K562 (cell line): Measurements from ENCODE around the gene GPR153. TPM values are rescaled to one million over a fixed set of nuclear protein-coding genes. Genes with fewer than 3 reads are reported as not detected.

Experiments used
- ATAC-seq: fragments of 200-7000 bp; cut with Tn5 transposase; 3 replicates; pipeline ENCODE4 v1.9.1; 2020; ENCODE audit warnings: moderate library complexity
- BruUV-seq: library from RNA; stranded (reverse); fragments of 400-500 nt; replicated peaks from 2 replicates; lab custom pipeline; 2021; lab: Mats Ljungman, UMichigan
- CTCF ChIA-PET: fragments of 300-600 bp; formaldehyde crosslinking; extraction: SDS; loops from one replicate; lab custom pipeline; 2021; ENCODE audit warnings: low intra/inter-chr PET ratio; lab: Yijun Ruan, JAX
- POLR2A ChIA-PET: fragments of 300-600, 350-650 bp; sonication (Branson Sonifier 250); formaldehyde crosslinking; extraction: SDS; loops from one replicate; lab custom pipeline; 2021; ENCODE audit warnings: antibody characterized with exemption, inconsistent platforms; lab: Yijun Ruan, JAX
- DNase-seq, 4 experiments: peaks; one replicate each; pipeline versions ENCODE4 v3.0.0 to v3.0.0-alpha.2; 2011 to 2018; ENCODE audit warnings: low spot score in 3 of 4, mixed read lengths in 3 of 4; ENCODE audit errors: extremely low read depth in 1 of 4
- FAIRE-seq: peaks from 2 replicates; lab custom pipeline; 2011; peaks lifted over from hg19 to GRCh38; lab: Jason Lieb, UNC
- H2AFZ ChIP-seq: 2 replicates; pipeline ENCODE4 v1.6.0; 2011; ENCODE audit warnings: low read depth, low read length, control low read depth, inconsistent platforms
- H3K27ac ChIP-seq: fragments of 200-600 bp; 3 replicates; pipeline ENCODE4 v1.8.0; 2011; ENCODE audit warnings: low read depth, mild to moderate bottlenecking, control low read depth, inconsistent platforms, low read length, moderate library complexity, mixed read lengths; ENCODE audit errors: extremely low read depth
- H3K27me3 ChIP-seq, 2 experiments: fragments of 300-600 bp in 1 of 2; 2 replicates in 1 of 2; 3 replicates in 1 of 2; pipeline versions ENCODE4 v1.6.0 to v1.8.0; 2011; ENCODE audit warnings: inconsistent platforms in 2 of 2, low read length in 2 of 2, mild to moderate bottlenecking in 1 of 2, mixed read lengths in 1 of 2, moderate library complexity in 1 of 2; ENCODE audit not compliant: control insufficient read depth in 2 of 2, insufficient read depth in 2 of 2
- H3K36me3 ChIP-seq: fragments of 300-600 bp; 3 replicates; pipeline ENCODE4 v1.8.0; 2011; ENCODE audit warnings: mild to moderate bottlenecking, low read length, inconsistent platforms; ENCODE audit not compliant: control insufficient read depth, insufficient read depth
- H3K4me1 ChIP-seq, 2 experiments: fragments of 200-600 bp in 1 of 2; replicated peaks in 1 of 2; 2 replicates in 1 of 2; 3 replicates in 1 of 2; pipeline versions ENCODE4 v1.5.1 to v1.8.0; 2011; ENCODE audit warnings: inconsistent platforms in 2 of 2, low read length in 2 of 2, mild to moderate bottlenecking in 1 of 2, mixed read lengths in 1 of 2, moderate library complexity in 1 of 2; ENCODE audit not compliant: control insufficient read depth in 2 of 2, insufficient read depth in 2 of 2
- H3K4me2 ChIP-seq: 2 replicates; pipeline ENCODE4 v1.6.1; 2011; ENCODE audit warnings: low read length, control low read depth, inconsistent platforms, mixed read lengths; ENCODE audit not compliant: insufficient read depth
- H3K4me3 ChIP-seq: fragments of 200-600 bp; sonication (generic), shearing (Covaris generic); 2 replicates; pipeline ENCODE4 v1.5.1; 2016; ENCODE audit warnings: control low read depth, inconsistent platforms
- H3K79me2 ChIP-seq: fragments of 200-600 bp; 3 replicates; pipeline ENCODE4 v1.8.0; 2011; ENCODE audit warnings: low read length, inconsistent platforms; ENCODE audit not compliant: control insufficient read depth, insufficient read depth
- H3K9ac ChIP-seq, 2 experiments: 2 replicates each; pipeline versions ENCODE4 v1.6.0 to v1.6.1; 2011; ENCODE audit warnings: low read depth in 2 of 2, low read length in 2 of 2, control low read depth in 1 of 2, inconsistent platforms in 1 of 2, mild to moderate bottlenecking in 1 of 2, mixed read lengths in 1 of 2; ENCODE audit not compliant: insufficient read depth in 1 of 2
- H3K9me1 ChIP-seq: one replicate; pipeline ENCODE4 v1.6.0; 2011; ENCODE audit warnings: inconsistent platforms, mild to moderate bottlenecking, low read length, moderate library complexity; ENCODE audit not compliant: control insufficient read depth, insufficient read depth
- H3K9me3 ChIP-seq: replicated peaks from 2 replicates; pipeline ENCODE4 v1.5.1; 2011; ENCODE audit warnings: low read depth, low read length, inconsistent platforms; ENCODE audit not compliant: control insufficient read depth, insufficient read depth
- H4K20me1 ChIP-seq: replicated peaks from 2 replicates; pipeline ENCODE4 v1.6.1; 2011; ENCODE audit warnings: low read length, inconsistent platforms, mixed read lengths; ENCODE audit not compliant: control insufficient read depth, insufficient read depth
- EHMT2 ChIP-seq: fragments of 450-650 bp; IDR thresholded peaks from 2 replicates; pipeline ENCODE4 v1.6.1; 2018; ENCODE audit warnings: antibody characterized with exemption
- ETV6 ChIP-seq, 3 experiments: fragments of 150-350 bp in 1 of 3; sonication (generic) in 1 of 3; formaldehyde crosslinking in 1 of 3; IDR thresholded peaks; 2 replicates each; pipeline versions ENCODE4 v1.6.1 to v1.8.0; 2014 to 2022; ENCODE audit warnings: borderline replicate concordance in 2 of 3, low read depth in 2 of 3, antibody characterized with exemption in 1 of 3, low read length in 1 of 3, mild to moderate bottlenecking in 1 of 3, missing genetic modification reagents in 1 of 3
- JUNB ChIP-seq: fragments of 450-650 bp; formaldehyde crosslinking; conservative IDR thresholded peaks from 2 replicates; pipeline ENCODE4 v1.4.0; 2020; ENCODE audit warnings: mild to moderate bottlenecking
- MECOM ChIP-seq: fragments of 250-450 bp; sonication (Bioruptor Pico); IDR thresholded peaks from 2 replicates; pipeline ENCODE4 v1.8.0; 2022; ENCODE audit warnings: inconsistent platforms
- MEF2D ChIP-seq: conservative IDR thresholded peaks from 2 replicates; pipeline ENCODE4 v1.6.1; 2016; ENCODE audit warnings: low read depth, missing genetic modification characterization, missing compliant biosample characterization
- NR2F6 ChIP-seq: fragments of 450-650 bp; formaldehyde crosslinking; IDR thresholded peaks from 2 replicates; pipeline ENCODE4 v1.4.0; 2020; ENCODE audit warnings: mild to moderate bottlenecking
- PYGO2 ChIP-seq: fragments of 450-650 bp; IDR thresholded peaks from 2 replicates; pipeline ENCODE4 v1.6.1; 2016; ENCODE audit warnings: mild to moderate bottlenecking, missing genetic modification characterization, moderate library complexity, missing compliant biosample characterization
- RBM17 ChIP-seq: fragments of 200-400 bp; formaldehyde crosslinking; IDR thresholded peaks from 2 replicates; pipeline ENCODE4 v1.6.1; 2017; ENCODE audit warnings: low read depth, mild to moderate bottlenecking, low read length, borderline replicate concordance
- SMAD3 ChIP-seq: fragments of 450-650 bp; formaldehyde crosslinking; conservative IDR thresholded peaks from 2 replicates; pipeline ENCODE4 v1.4.0; 2020; ENCODE audit warnings: mild to moderate bottlenecking
- TFAM ChIP-seq: fragments of 250-450 bp; sonication (Bioruptor Pico); conservative IDR thresholded peaks from 2 replicates; pipeline ENCODE4 v1.5.0; 2021; ENCODE audit warnings: mild to moderate bottlenecking, moderate library complexity
- ZFP36 ChIP-seq: fragments of 150-350 bp; IDR thresholded peaks from 2 replicates; pipeline ENCODE4 v1.6.1; 2018; ENCODE audit warnings: low read length, low read depth; ENCODE audit not compliant: partially characterized antibody
- ZNF143 ChIP-seq: sonication (generic); formaldehyde crosslinking; IDR thresholded peaks from 2 replicates; pipeline ENCODE4 v1.9.0; 2022; ENCODE audit warnings: mild to moderate bottlenecking, missing genetic modification reagents
- ZNF274 ChIP-seq: IDR thresholded peaks from 2 replicates; pipeline ENCODE4 v1.6.1; 2011; ENCODE audit warnings: low read depth, mild to moderate bottlenecking, low read length, moderate library complexity, borderline replicate concordance
- ZNF449 ChIP-seq: fragments of 250-450 bp; sonication (Bioruptor Pico); IDR thresholded peaks from 2 replicates; pipeline ENCODE4 v1.8.0; 2022; ENCODE audit warnings: moderate library complexity, mild to moderate bottlenecking, inconsistent platforms
- ZNF584 ChIP-seq: fragments of 200-800 bp; sonication (Bioruptor generic); IDR thresholded peaks from 2 replicates; pipeline ENCODE4 v1.6.1; 2016; ENCODE audit warnings: low read depth, mild to moderate bottlenecking, missing genetic modification characterization, missing compliant biosample characterization
- ZNF707 ChIP-seq: fragments of 250-450 bp; sonication (Bioruptor Pico); conservative IDR thresholded peaks from 2 replicates; pipeline ENCODE4 v1.8.0; 2022; ENCODE audit warnings: inconsistent platforms, mild to moderate bottlenecking, moderate library complexity
- WGBS: fragments of 100-300 bp; shearing (Covaris generic); methylation state at CpG from one replicate; pipeline ENCODE4 v1.1.6; 2016; ENCODE audit warnings: low coverage, mixed read lengths; ENCODE audit not compliant: insufficient coverage; ENCODE audit errors: missing lambda C conversion rate; 5-methylcytosine and 5-hydroxymethylcytosine counted together
- in situ Hi-C: fragments of 300-500 bp; cut with MboI; formaldehyde crosslinking; loops from 4 replicates; pipeline ENCODE4 v1.15.0; 2018; ENCODE audit warnings: inconsistent platforms, mixed read lengths
- intact Hi-C: fragments of 100-400 bp; cut with micrococcal nuclease; formaldehyde crosslinking; loops from 2 replicates; pipeline ENCODE4 v1.14.2; 2022
- polyA plus RNA-seq, 8 experiments: library from polyadenylated mRNA; depleted of rRNA in 4 of 8; stranded (reverse) in 5 of 8; unstranded in 3 of 8; fragments of >200 nt; fragmentation: Nextera tagmentation in 2 of 8; fragmentation: Illumina TruSeq in 1 of 8; extraction: Ambion mirVana in 2 of 8; extraction: Trizol in 1 of 8; gene quantifications; 2 replicates each; pipeline versions ENCODE4 v1.2.1 to v1.2.3, GENCODE V29; 2011 to 2014; ENCODE audit warnings: inconsistent platforms in 1 of 8, missing spikeins in 1 of 8
- total RNA-seq, 7 experiments: library from RNA; depleted of rRNA in 6 of 7; stranded (reverse); fragments of >200 nt in 6 of 7; fragmentation: Illumina TruSeq in 2 of 7; extraction: Trizol in 2 of 7; gene quantifications; 2 replicates each; pipeline versions ENCODE4 v1.2.1 to v1.2.3, GENCODE V29; 2011 to 2021; ENCODE audit warnings: low replicate concordance in 1 of 7

Gene GPR153
- total and polyA plus RNA-seq, 9 of the 15 experiments (the other 6 are each of a cell fraction or from before 2014, with no cell fraction given): 0.01 to 1.5 (median 0.51) TPM

GRCh38 chr1:6288026-6288425 is 27.1 kb upstream of the GPR153 start:
- BruUV-seq: no TSS peak
- Histone ChIP-seq H3K27me3 (no peaks in the 10 kb centered on the region), H2AFZ (no peak overlapping the region), H3K27ac (no peak overlapping the region), H3K9me3 (no peaks in the 10 kb centered on the region), H3K9ac (no peak overlapping the region; a peak in 1 of 4 replicates), H3K79me2 (no peaks in the 10 kb centered on the region), H4K20me1 (peaks cover 11% of the 10 kb centered on the region), H3K4me1 (peaks cover 0 to 10% of the 10 kb centered on the region in 2 experiments; a peak in 1 of 5 replicates), H3K9me1 (no peaks in the 10 kb centered on the region), H3K4me3 (no peak overlapping the region), H3K4me2 (no peak overlapping the region), H3K36me3 (peaks cover under 1% of the 10 kb centered on the region; the same call in 1 of the 3 replicates)
- ChIA-PET POLR2A (interaction anchor here (0.6 to 1.2 kb wide), 2 partner anchors 51 to 196 kb away, joined by 3 to 4 read pairs; no protein-coding TSS in a partner anchor), CTCF (no interaction called here)
- no peak for FAIRE-seq
- in situ Hi-C loops (no loop called here), intact Hi-C loops (no loop called here)
- 80% methylated on average over 14 of the region's 14 CpGs for WGBS
- ATAC-seq: no peak
- DNase-seq: no peak
- TF ChIP-seq ETV6 (IDR thresholded peaks at IDR 0.05; ENCODE audit: borderline replicate concordance in 1 of 2, low read depth in 2 of 2, low read length in 1 of 2) (no peak), ETV6 (CRISPR knock-in tag; IDR thresholded peaks at IDR 0.05; ENCODE audit: borderline replicate concordance) (no peak), ZNF707 (CRISPR knock-in tag) (no peak), ZFP36 (no peak), PYGO2 (tag) (no peak)

- intact Hi-C loops (no loop called here), in situ Hi-C loops (no loop called here)
- Histone ChIP-seq H3K4me3 (no peak overlapping the region), H3K27ac (no peak overlapping the region), H3K4me2 (no peak overlapping the region), H3K9me3 (no peaks in the 10 kb centered on the region), H4K20me1 (peaks cover 11% of the 10 kb centered on the region), H3K27me3 (no peaks in the 10 kb centered on the region; a peak in 1 of 5 replicates), H3K9me1 (no peaks in the 10 kb centered on the region), H3K36me3 (no peaks in the 10 kb centered on the region), H3K79me2 (no peaks in the 10 kb centered on the region), H3K9ac (no peak overlapping the region; a peak in 1 of 4 replicates), H2AFZ (no peak overlapping the region), H3K4me1 (peaks cover 0 to 11% of the 10 kb centered on the region in 2 experiments; a peak in 1 of 5 replicates)
- ATAC-seq: no peak
- 80% methylated on average over 10 of the region's 10 CpGs for WGBS
- CTCF ChIA-PET: no interaction called here
- no TSS peak for BruUV-seq
- no peak for FAIRE-seq
- DNase-seq: no peak
- POLR2A ChIA-PET: interaction anchor here (0.6 to 1.2 kb wide), 2 partner anchors 50 to 197 kb away, joined by 3 to 4 read pairs; no protein-coding TSS in a partner anchor
- no peak for TF ChIP-seq MECOM (CRISPR knock-in tag)
- no peak for TF ChIP-seq SMAD3 (CRISPR knock-in tag)
- no peak for TF ChIP-seq EHMT2
- no peak for TF ChIP-seq NR2F6 (CRISPR knock-in tag)
- no peak for TF ChIP-seq ZNF143
- TF ChIP-seq ZNF584 (CRISPR knock-in tag): no peak
- no peak for TF ChIP-seq TFAM (CRISPR knock-in tag)
- no peak for TF ChIP-seq JUNB (CRISPR knock-in tag)
- TF ChIP-seq ZNF274: no peak
- no peak for TF ChIP-seq ZNF449 (CRISPR knock-in tag)
- no peak for TF ChIP-seq RBM17
- TF ChIP-seq MEF2D: no peak
These were observed 26.6 kb upstream of the GPR153 start for GRCh38 chr1:6287431-6287886.
